H1 (cell line): Measurements from ENCODE around the gene CSHL1. TPM values are rescaled to one million over a fixed set of nuclear protein-coding genes. Genes with fewer than 3 reads are reported as not detected.

Source experiments
- CTCF ChIA-PET: fragments of 300-600 bp; sonication (Branson Sonifier 250); formaldehyde crosslinking; loops from one replicate; lab custom pipeline; 2021; ENCODE audit not compliant: partially characterized antibody; lab: Charles Lee
- POLR2A ChIA-PET: fragments of 300-600 bp; sonication (Branson Sonifier 250); formaldehyde crosslinking; loops from one replicate; lab custom pipeline; 2021; ENCODE audit warnings: inconsistent platforms; ENCODE audit not compliant: partially characterized antibody; lab: Charles Lee
- DNase-seq, 2 experiments: peaks; one replicate each; pipeline versions ENCODE4 v3.0.0 to v3.0.0-alpha.2; 2010 to 2022; ENCODE audit warnings: low spot score in 2 of 2, low read depth in 1 of 2, mixed read lengths in 1 of 2
- FAIRE-seq: peaks from 2 replicates; lab custom pipeline; 2011; peaks lifted over from hg19 to GRCh38; lab: Jason Lieb, UNC
- H2AFZ ChIP-seq: 2 replicates; pipeline ENCODE4 v1.8.1; 2012; ENCODE audit warnings: low read length, inconsistent platforms
- H2AK5ac ChIP-seq: 2 replicates; pipeline ENCODE4 v1.6.1; 2013; ENCODE audit warnings: low read depth, low read length
- H2BK120ac ChIP-seq: replicated peaks from 2 replicates; pipeline ENCODE3; 2013; ENCODE audit warnings: low read depth, low read length, inconsistent platforms
- H2BK12ac ChIP-seq: 2 replicates; pipeline ENCODE4 v1.6.1; 2013; ENCODE audit warnings: low read depth, low read length
- H2BK15ac ChIP-seq: 2 replicates; pipeline ENCODE4 v1.6.1; 2013; ENCODE audit warnings: low read length
- H2BK20ac ChIP-seq: 2 replicates; pipeline ENCODE4 v1.6.1; 2013; ENCODE audit warnings: low read length
- H2BK5ac ChIP-seq: 2 replicates; pipeline ENCODE4 v1.6.1; 2013; ENCODE audit warnings: low read depth, low read length
- H3K14ac ChIP-seq: 2 replicates; pipeline ENCODE4 v1.6.1; 2013; ENCODE audit warnings: inconsistent platforms; ENCODE audit not compliant: insufficient read length
- H3K18ac ChIP-seq: 2 replicates; pipeline ENCODE4 v1.6.1; 2013; ENCODE audit warnings: low read length; ENCODE audit errors: extremely low read depth
- H3K23ac ChIP-seq: 2 replicates; pipeline ENCODE4 v1.6.1; 2013; ENCODE audit warnings: inconsistent platforms; ENCODE audit not compliant: insufficient read length
- H3K23me2 ChIP-seq: 2 replicates; pipeline ENCODE4 v1.6.1; 2013; ENCODE audit warnings: low read depth, low read length
- H3K27ac ChIP-seq: 2 replicates; pipeline ENCODE4 v1.6.1; 2011; ENCODE audit warnings: low read depth, low read length, inconsistent platforms
- H3K27me3 ChIP-seq, 4 experiments: replicated peaks in 1 of 4; 1 replicate in 1 of 4; 2 replicates in 3 of 4; pipeline versions ENCODE4 v1.6.1 to v1.8.1; 2011 to 2013; ENCODE audit warnings: low read length in 3 of 4, mild to moderate bottlenecking in 3 of 4, inconsistent platforms in 2 of 4, mixed read lengths in 2 of 4, moderate library complexity in 1 of 4; ENCODE audit not compliant: control insufficient read depth in 3 of 4, insufficient read depth in 3 of 4; ENCODE audit errors: extremely low read depth in 1 of 4
- H3K36me3 ChIP-seq, 4 experiments: 2 replicates each; pipeline versions ENCODE4 v1.6.1 to v1.8.1; 2011 to 2013; ENCODE audit warnings: mild to moderate bottlenecking in 4 of 4, low read length in 3 of 4, moderate library complexity in 2 of 4, control low read depth in 1 of 4, inconsistent platforms in 1 of 4; ENCODE audit not compliant: insufficient read depth in 4 of 4, control insufficient read depth in 2 of 4
- H3K4ac ChIP-seq: replicated peaks from 2 replicates; pipeline ENCODE3; 2013; ENCODE audit warnings: low read length, low read depth, mixed read lengths, inconsistent platforms; ENCODE audit not compliant: insufficient read length
- H3K4me1 ChIP-seq, 4 experiments: replicated peaks in 1 of 4; 1 replicate in 1 of 4; 2 replicates in 3 of 4; pipeline versions ENCODE4 v1.6.1 to v1.8.1; 2011 to 2013; ENCODE audit warnings: low read length in 3 of 4, inconsistent platforms in 2 of 4, mixed read lengths in 1 of 4; ENCODE audit not compliant: insufficient read depth in 4 of 4, control insufficient read depth in 3 of 4
- H3K4me2 ChIP-seq, 2 experiments: 2 replicates each; pipeline versions ENCODE4 v1.6.1 to v1.8.1; 2011 to 2013; ENCODE audit warnings: low read depth in 2 of 2, low read length in 2 of 2, control low read depth in 1 of 2, inconsistent platforms in 1 of 2, mild to moderate bottlenecking in 1 of 2; ENCODE audit not compliant: insufficient read depth in 1 of 2
- H3K4me3 ChIP-seq, 4 experiments: fragments of 200-600, 300-600 bp in 1 of 4; sonication (generic), shearing (Covaris generic), sonication (Bioruptor Twin) in 1 of 4; 2 replicates each; pipeline versions ENCODE4 v1.5.1 to v1.8.1; 2011 to 2016; ENCODE audit warnings: low read length in 4 of 4, low read depth in 3 of 4, control low read depth in 2 of 4, inconsistent platforms in 2 of 4, mild to moderate bottlenecking in 2 of 4, mixed read lengths in 1 of 4, moderate library complexity in 1 of 4; ENCODE audit not compliant: insufficient read depth in 2 of 4; ENCODE audit errors: extremely low read depth in 1 of 4
- H3K56ac ChIP-seq: replicated peaks from 2 replicates; pipeline ENCODE3; 2013; ENCODE audit warnings: low read depth, mild to moderate bottlenecking, mixed read lengths, low read length, inconsistent platforms; ENCODE audit not compliant: insufficient read length
- H3K79me1 ChIP-seq: 2 replicates; pipeline ENCODE4 v1.6.1; 2013; ENCODE audit warnings: low read depth, low read length, control low read depth
- H3K79me2 ChIP-seq, 2 experiments: 2 replicates each; pipeline versions ENCODE4 v1.6.1 to v1.8.1; 2012 to 2013; ENCODE audit warnings: low read length in 2 of 2, mild to moderate bottlenecking in 2 of 2, inconsistent platforms in 1 of 2; ENCODE audit not compliant: insufficient read depth in 2 of 2, control insufficient read depth in 1 of 2
- H3K9ac ChIP-seq, 4 experiments: replicated peaks in 1 of 4; 1 replicate in 1 of 4; 2 replicates in 3 of 4; pipeline versions ENCODE4 v1.6.1 to v1.8.1; 2011 to 2013; ENCODE audit warnings: low read depth in 3 of 4, low read length in 3 of 4, control low read depth in 2 of 4, mild to moderate bottlenecking in 2 of 4, moderate library complexity in 2 of 4, inconsistent platforms in 1 of 4; ENCODE audit errors: extremely low read depth in 1 of 4
- H3K9me3 ChIP-seq, 2 experiments: 2 replicates each; pipeline versions ENCODE4 v1.6.1 to v1.8.1; 2012 to 2013; ENCODE audit warnings: mild to moderate bottlenecking in 2 of 2, moderate library complexity in 2 of 2, control low read depth in 1 of 2, inconsistent platforms in 1 of 2, low read depth in 1 of 2, low read length in 1 of 2, mixed read lengths in 1 of 2; ENCODE audit not compliant: insufficient read depth in 2 of 2
- H4K20me1 ChIP-seq, 2 experiments: replicated peaks in 1 of 2; 2 replicates each; pipeline versions ENCODE3 to v1.8.1; 2011 to 2013; ENCODE audit warnings: inconsistent platforms in 2 of 2, low read length in 2 of 2, mild to moderate bottlenecking in 1 of 2; ENCODE audit not compliant: insufficient read depth in 2 of 2, control insufficient read depth in 1 of 2
- H4K5ac ChIP-seq: 2 replicates; pipeline ENCODE4 v1.6.1; 2013; ENCODE audit warnings: low read length, low read depth, mixed read lengths, inconsistent platforms; ENCODE audit not compliant: insufficient read length
- H4K8ac ChIP-seq: 2 replicates; pipeline ENCODE4 v1.8.0; 2013; ENCODE audit warnings: mild to moderate bottlenecking, moderate library complexity, low read length, inconsistent platforms; ENCODE audit not compliant: insufficient read depth; ENCODE audit errors: extremely low read depth
- H4K91ac ChIP-seq: replicated peaks from 2 replicates; pipeline ENCODE3; 2013; ENCODE audit warnings: low read length, mixed read lengths, inconsistent platforms; ENCODE audit not compliant: insufficient read length
- CBX8 ChIP-seq: fragments of 300-800, 300-1000 bp; sonication (generic); IDR thresholded peaks from 2 replicates; pipeline ENCODE4 v1.7.1; 2016; ENCODE audit warnings: low read depth, low read length, borderline replicate concordance
- EP300 ChIP-seq, 2 experiments: IDR thresholded peaks; 1 replicate in 1 of 2; 2 replicates in 1 of 2; pipeline ENCODE4 v1.6.1; 2011 to 2012; ENCODE audit warnings: low read depth in 2 of 2, low read length in 2 of 2, mild to moderate bottlenecking in 2 of 2, borderline replicate concordance in 1 of 2, inconsistent platforms in 1 of 2, moderate library complexity in 1 of 2
- POU5F1 ChIP-seq: IDR thresholded peaks from 2 replicates; pipeline ENCODE4 v1.6.1; 2011; ENCODE audit warnings: low read depth, mild to moderate bottlenecking, low read length, moderate library complexity
- SIRT6 ChIP-seq: IDR thresholded peaks from one replicate; pipeline ENCODE4 v1.7.1; 2012; ENCODE audit warnings: low read length, inconsistent platforms
- WGBS, 2 experiments: shearing (Covaris generic) in 1 of 2; methylation state at CpG; one replicate each; pipeline versions ENCODE4 v1.1.6 to v1.1.7; 2013 to 2015; ENCODE audit warnings: low lambda C conversion rate in 2 of 2, mixed read lengths in 2 of 2, inconsistent platforms in 1 of 2, low coverage in 1 of 2, missing lambda C conversion rate in 1 of 2; ENCODE audit not compliant: insufficient replicate concordance in 2 of 2, insufficient coverage in 1 of 2, insufficient read length in 1 of 2; ENCODE audit errors: extremely low coverage in 1 of 2, missing lambda C conversion rate in 1 of 2; 5-methylcytosine and 5-hydroxymethylcytosine counted together
- polyA plus RNA-seq, 7 experiments: library from polyadenylated mRNA; depleted of rRNA in 3 of 7; stranded (reverse) in 5 of 7; unstranded in 2 of 7; fragments of >200 nt in 5 of 7; fragments of 200-250 nt in 2 of 7; gene quantifications; 1 replicate in 5 of 7; 2 replicates in 1 of 7; 4 replicates in 1 of 7; pipeline versions ENCODE4 v1.2.1 to v1.2.3, GENCODE V29; 2011 to 2013; ENCODE audit warnings: missing spikeins in 2 of 7, mixed read lengths in 2 of 7
- total RNA-seq: library from RNA; stranded (reverse); fragmentation: NEBNext Ultra II Directional; extraction: Animal tissue kit (Norgen Biotek cat#: 25700); gene quantifications from 2 replicates; pipeline ENCODE4 v1.2.1, GENCODE V29; 2021
- TF ChIP-seq, protein P1 (sequence below): IDR thresholded peaks from 2 replicates; pipeline ENCODE4 v1.6.1; 2011; ENCODE audit warnings: low read length, improper control_type of control experiment

Gene CSHL1
- total and polyA plus RNA-seq, 2 of the 8 experiments (the other 6 are each of a cell fraction or from before 2014, with no cell fraction given), result not detected

DNA sequence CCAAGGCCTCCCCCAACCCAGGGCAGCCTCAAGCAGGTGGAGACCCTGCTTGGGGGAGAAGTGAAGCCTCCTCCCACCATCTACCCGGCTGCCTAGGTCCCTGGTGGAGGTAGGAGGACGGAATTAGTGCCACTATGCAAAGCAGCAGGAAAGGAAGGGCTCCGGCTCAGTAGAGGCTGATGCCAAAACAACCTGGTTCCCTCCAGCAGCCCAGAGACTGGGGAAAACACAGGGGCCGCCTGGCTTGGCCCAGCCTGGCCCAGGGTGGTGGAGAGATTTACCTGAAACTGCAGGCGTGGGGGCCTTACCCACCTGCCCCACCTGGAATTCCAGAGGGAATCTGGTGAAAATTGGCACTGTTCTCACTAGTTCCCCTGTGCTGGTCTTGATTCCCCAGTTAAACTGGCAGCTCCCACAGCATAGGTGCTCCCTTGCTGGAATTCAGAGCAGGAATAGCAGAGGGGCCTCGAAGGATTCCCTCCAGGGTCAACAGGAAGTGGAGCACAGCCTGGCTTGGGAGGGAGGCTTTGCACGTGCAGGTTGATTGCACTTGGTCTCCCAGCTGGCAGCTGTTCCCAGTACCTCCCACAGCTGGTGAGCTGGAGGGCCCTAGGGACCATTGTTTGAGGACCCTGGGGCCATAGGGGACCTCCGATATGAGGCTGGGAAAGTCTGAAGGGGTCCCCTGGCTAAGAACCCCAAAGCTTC lies 16.6 kb upstream of the CSHL1 start:
- no peak overlapping the region for H3K14ac ChIP-seq
- H2AFZ ChIP-seq, result no peak overlapping the region
- H3K9me3 ChIP-seq, result no peaks in the 10 kb centered on the region
- H4K5ac ChIP-seq, result no peak overlapping the region
- H3K36me3 ChIP-seq, result no peaks in the 10 kb centered on the region
- H4K20me1 ChIP-seq, result no peaks in the 10 kb centered on the region
- no peaks in the 10 kb centered on the region for H3K79me1 ChIP-seq
- no peak overlapping the region for H3K4me3 ChIP-seq
- H3K79me2 ChIP-seq, result no peaks in the 10 kb centered on the region
- 78% methylated on average over 8 of the region's 8 CpGs; no CpG with 5 or more reads in 1 of the 2 experiments for WGBS, 2 experiments
- CTCF ChIA-PET, result interaction anchor here (0.6 to 11.4 kb wide), 16 partner anchors 9 to 206 kb away, joined by 3 to 164 read pairs (median 4); partner anchors contain the start of genes CSHL1 and GH1
- H3K9ac ChIP-seq, result no peak overlapping the region
- H3K23me2 ChIP-seq, result no peaks in the 10 kb centered on the region
- H2BK120ac ChIP-seq, result no peak overlapping the region
- no peak for DNase-seq
- no peak overlapping the region for H3K56ac ChIP-seq
- H3K4me1 ChIP-seq, result peaks cover 0 to 16% (median 12%) of the 10 kb centered on the region in 4 experiments; a peak in 6 of 7 replicates
- H3K18ac ChIP-seq, result no peak overlapping the region
- no peak overlapping the region for H2BK12ac ChIP-seq
- no peak overlapping the region for H2AK5ac ChIP-seq
- no peak overlapping the region for H2BK5ac ChIP-seq
- H3K4ac ChIP-seq, result no peak overlapping the region
- no peaks in the 10 kb centered on the region for H3K27me3 ChIP-seq
- no peak overlapping the region for H3K23ac ChIP-seq
- no peak overlapping the region for H2BK15ac ChIP-seq
- H4K91ac ChIP-seq, result no peak overlapping the region
- POLR2A ChIA-PET, result no interaction called here
- FAIRE-seq, result no peak
- H2BK20ac ChIP-seq, result no peak overlapping the region
- no peak overlapping the region for H3K4me2 ChIP-seq
- no peak overlapping the region for H3K27ac ChIP-seq
- no peak overlapping the region for H4K8ac ChIP-seq
- TF ChIP-seq EP300 (IDR thresholded peaks at IDR 0.05; ENCODE audit: borderline replicate concordance in 1 of 2, low read depth in 2 of 2, low read length in 2 of 2), result no peak
- TF ChIP-seq, protein P1, sequence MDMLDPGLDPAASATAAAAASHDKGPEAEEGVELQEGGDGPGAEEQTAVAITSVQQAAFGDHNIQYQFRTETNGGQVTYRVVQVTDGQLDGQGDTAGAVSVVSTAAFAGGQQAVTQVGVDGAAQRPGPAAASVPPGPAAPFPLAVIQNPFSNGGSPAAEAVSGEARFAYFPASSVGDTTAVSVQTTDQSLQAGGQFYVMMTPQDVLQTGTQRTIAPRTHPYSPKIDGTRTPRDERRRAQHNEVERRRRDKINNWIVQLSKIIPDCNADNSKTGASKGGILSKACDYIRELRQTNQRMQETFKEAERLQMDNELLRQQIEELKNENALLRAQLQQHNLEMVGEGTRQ, result no peak
- TF ChIP-seq CBX8, result no peak
- no peak for TF ChIP-seq POU5F1
- TF ChIP-seq SIRT6, result no peak
